ENCODE results near the gene MSGN1.

GRCh38 chr2:17793296-17793695 lies 23.0 kb upstream of the MSGN1 start:
- TF ChIP-seq CTCF (IDR thresholded peaks at IDR 0.05) (no peak), POLR2A (IDR thresholded peaks at IDR 0.05) (no peak)
